ENCODE measurements around the gene ACR.

ACR gene

DNA sequence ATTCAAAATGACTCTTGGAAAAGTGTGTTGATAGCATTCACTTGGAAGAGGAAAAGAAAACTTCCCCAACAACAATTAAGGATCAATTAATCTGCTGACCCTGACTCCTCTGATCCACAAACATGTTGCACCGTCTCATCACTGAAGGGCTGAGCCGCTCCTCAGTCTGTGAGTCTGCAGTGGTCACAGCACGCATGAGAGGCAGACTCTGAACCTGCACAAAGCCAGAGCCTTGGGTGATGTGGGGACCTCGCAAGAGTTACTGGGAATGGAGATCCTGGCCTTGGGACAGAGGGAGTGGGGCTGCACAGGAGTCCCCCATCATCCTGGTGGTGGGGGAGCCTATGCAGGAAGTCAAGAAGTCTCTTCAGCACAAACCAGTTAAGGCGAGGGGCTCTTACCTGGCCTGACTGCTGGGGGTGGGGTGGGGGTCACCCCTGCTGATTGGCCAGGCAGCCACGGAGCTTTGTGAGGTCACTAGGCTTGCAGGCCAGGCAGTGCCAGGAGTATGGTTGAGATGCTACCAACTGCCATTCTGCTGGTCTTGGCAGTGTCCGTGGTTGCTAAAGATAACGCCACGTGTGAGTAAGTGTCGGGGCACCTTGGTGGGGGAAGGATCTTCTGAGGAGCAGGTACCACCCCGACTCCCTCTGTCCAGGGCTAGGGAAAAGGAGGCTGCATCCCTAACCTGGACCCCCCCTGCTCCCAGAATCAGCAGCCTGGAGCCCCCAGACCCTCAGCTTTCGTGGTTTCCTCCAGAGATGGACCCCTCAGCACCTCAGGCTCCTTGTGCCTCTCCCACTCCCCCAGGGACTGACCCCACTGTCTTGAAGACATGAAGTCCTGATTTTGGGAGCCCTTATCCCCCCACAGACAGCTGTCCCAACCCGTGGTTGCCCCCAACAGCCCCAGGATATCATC lies at the start of gene ACR:
Gene ACR (plus strand): TSS at position 477 of the 921 bp plus-strand sequence. CDS start 32 bp downstream, at position 509.
- no peaks in the 10 kb centered on the region for H3K36me3 Mint-ChIP-seq (ENCODE audit: low read depth)
- H3K9me3 Mint-ChIP-seq: no peaks in the 10 kb centered on the region
- peaks cover 47% of the 10 kb centered on the region for H3K27me3 Mint-ChIP-seq (ENCODE audit: low read depth, poor library complexity)
- H3K27ac Mint-ChIP-seq: no peak within 1 kb of the TSS
- no peak within 1 kb of the TSS for H3K4me3 Mint-ChIP-seq
- peaks cover 11% of the 10 kb centered on the region for H3K4me1 Mint-ChIP-seq
- no peak for DNase-seq
- no peak for TF ChIP-seq CTCF (IDR thresholded peaks at IDR 0.05)

DNA sequence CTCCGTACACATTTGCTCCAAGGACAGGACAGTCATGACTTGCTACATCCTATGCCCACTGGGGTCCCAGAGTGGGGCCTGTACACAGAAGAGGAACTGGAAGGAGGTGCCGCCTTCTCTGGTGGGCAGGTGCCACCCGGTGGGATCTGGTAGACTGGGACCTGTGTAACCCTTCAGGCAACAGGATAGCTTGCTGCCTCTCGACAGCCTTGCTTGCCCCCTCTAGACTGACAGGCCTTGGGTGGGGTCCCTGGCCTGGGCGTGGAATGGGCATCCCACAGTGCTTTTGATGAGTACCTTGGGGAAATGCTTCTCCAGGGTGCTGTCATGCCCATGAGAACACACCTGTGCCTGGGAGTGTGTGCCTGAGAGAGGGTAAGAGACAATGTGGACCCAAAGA lies 49.6 kb upstream of the ACR start:
- Mint-ChIP-seq H3K4me3 (no peak overlapping the region), H3K4me1 (peaks cover 19% of the 10 kb centered on the region), H3K27me3 (ENCODE audit: low read depth, poor library complexity) (peaks cover 2% of the 10 kb centered on the region), H3K36me3 (ENCODE audit: low read depth) (peaks cover 34% of the 10 kb centered on the region), H3K9me3 (no peaks in the 10 kb centered on the region), H3K27ac (no peak overlapping the region)
- no peak for DNase-seq
- no peak for TF ChIP-seq CTCF (IDR thresholded peaks at IDR 0.05)

DNA sequence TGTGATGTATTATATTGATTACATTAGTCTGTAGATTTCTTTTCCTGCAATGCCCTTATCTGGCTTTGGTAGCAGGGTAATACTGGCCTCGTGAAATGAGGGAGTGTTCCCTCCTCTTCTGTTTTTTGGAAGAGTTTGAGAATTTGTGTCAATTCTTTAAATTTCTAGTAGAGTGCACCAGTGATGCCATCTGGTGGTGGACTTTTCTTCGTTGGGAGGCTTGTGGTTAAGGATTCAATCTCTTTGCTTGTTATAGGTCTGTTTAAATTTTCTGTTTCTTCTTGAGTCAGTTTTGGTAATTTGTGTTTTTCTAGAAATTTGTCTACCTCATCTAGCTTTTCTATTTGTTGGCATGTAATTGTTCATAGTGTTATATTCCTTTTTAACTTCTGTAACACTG lies 46.5 kb upstream of the ACR start:
- Mint-ChIP-seq H3K4me3 (no peak overlapping the region), H3K27ac (no peak overlapping the region), H3K36me3 (ENCODE audit: low read depth) (peaks cover 29% of the 10 kb centered on the region), H3K27me3 (ENCODE audit: low read depth, poor library complexity) (no peaks in the 10 kb centered on the region), H3K4me1 (peaks cover 4% of the 10 kb centered on the region), H3K9me3 (no peaks in the 10 kb centered on the region)
- peak; percentile 66 for TF ChIP-seq CTCF (IDR thresholded peaks at IDR 0.05)
- DNase-seq: peak; percentile 46

GRCh38 chr22:50693462-50693861 lies 44.5 kb upstream of the ACR start:
- peaks cover 4% of the 10 kb centered on the region for H3K4me1 Mint-ChIP-seq
- no peaks in the 10 kb centered on the region for H3K9me3 Mint-ChIP-seq
- no peak overlapping the region for H3K4me3 Mint-ChIP-seq
- no peak overlapping the region for H3K27ac Mint-ChIP-seq
- H3K36me3 Mint-ChIP-seq (ENCODE audit: low read depth): peaks cover 24% of the 10 kb centered on the region
- DNase-seq: no peak
- peaks cover 6% of the 10 kb centered on the region for H3K27me3 Mint-ChIP-seq (ENCODE audit: low read depth, poor library complexity)
- TF ChIP-seq CTCF (IDR thresholded peaks at IDR 0.05): no peak

- no peak overlapping the region for H3K27ac Mint-ChIP-seq
- peaks cover 11% of the 10 kb centered on the region for H3K4me1 Mint-ChIP-seq
- no peaks in the 10 kb centered on the region for H3K9me3 Mint-ChIP-seq
- peaks cover 11% of the 10 kb centered on the region for H3K27me3 Mint-ChIP-seq (ENCODE audit: low read depth, poor library complexity)
- no peak overlapping the region for H3K4me3 Mint-ChIP-seq
- H3K36me3 Mint-ChIP-seq (ENCODE audit: low read depth): peaks cover 21% of the 10 kb centered on the region
- no peak for DNase-seq
- TF ChIP-seq CTCF (IDR thresholded peaks at IDR 0.05): no peak
Measured at GRCh38 chr22:50694099-50694605, 43.9 kb upstream of the ACR start.
